OCI-LY1 (cell line): ENCODE data around the gene THSD7A.

Experiments used
- EZH2 ChIP-seq: fragments of 200-600 bp; sonication (generic), shearing (Covaris generic); IDR thresholded peaks from 2 replicates; pipeline ENCODE4 v1.8.0; 2017; ENCODE audit warnings: borderline replicate concordance, mixed run types, mild to moderate bottlenecking, antibody characterized with exemption, low read length, moderate library complexity, mixed read lengths
- TF ChIP-seq, protein P1 (sequence below): fragments of 200-600 bp; sonication (generic), shearing (Covaris generic); IDR thresholded peaks from 2 replicates; pipeline ENCODE4 v1.5.1; 2017; ENCODE audit warnings: mild to moderate bottlenecking, antibody characterized with exemption, low read length, moderate library complexity, mixed read lengths

GRCh38 chr7:11701829-11702560 is 130.0 kb downstream of the THSD7A start:
- TF ChIP-seq, protein P1, sequence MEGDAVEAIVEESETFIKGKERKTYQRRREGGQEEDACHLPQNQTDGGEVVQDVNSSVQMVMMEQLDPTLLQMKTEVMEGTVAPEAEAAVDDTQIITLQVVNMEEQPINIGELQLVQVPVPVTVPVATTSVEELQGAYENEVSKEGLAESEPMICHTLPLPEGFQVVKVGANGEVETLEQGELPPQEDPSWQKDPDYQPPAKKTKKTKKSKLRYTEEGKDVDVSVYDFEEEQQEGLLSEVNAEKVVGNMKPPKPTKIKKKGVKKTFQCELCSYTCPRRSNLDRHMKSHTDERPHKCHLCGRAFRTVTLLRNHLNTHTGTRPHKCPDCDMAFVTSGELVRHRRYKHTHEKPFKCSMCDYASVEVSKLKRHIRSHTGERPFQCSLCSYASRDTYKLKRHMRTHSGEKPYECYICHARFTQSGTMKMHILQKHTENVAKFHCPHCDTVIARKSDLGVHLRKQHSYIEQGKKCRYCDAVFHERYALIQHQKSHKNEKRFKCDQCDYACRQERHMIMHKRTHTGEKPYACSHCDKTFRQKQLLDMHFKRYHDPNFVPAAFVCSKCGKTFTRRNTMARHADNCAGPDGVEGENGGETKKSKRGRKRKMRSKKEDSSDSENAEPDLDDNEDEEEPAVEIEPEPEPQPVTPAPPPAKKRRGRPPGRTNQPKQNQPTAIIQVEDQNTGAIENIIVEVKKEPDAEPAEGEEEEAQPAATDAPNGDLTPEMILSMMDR = no peak
- TF ChIP-seq EZH2 = no peak
